Mesenteric fat pad (tissue), 1 donor: Measurements from ENCODE around the gene LINC00237. TPM values are rescaled to one million over a fixed set of nuclear protein-coding genes. Genes with fewer than 3 reads are reported as not detected.

ENCODE experiments used
- DNase-seq: peaks from one replicate; pipeline ENCODE4 v3.0.0-alpha.2; 2020; ENCODE audit warnings: low spot score
- total RNA-seq: library from RNA; stranded (reverse); fragmentation: NEBNext Ultra II Directional; extraction: Animal tissue kit (Norgen Biotek cat#: 25700); gene quantifications from one replicate; pipeline ENCODE4 v1.2.1, GENCODE V29; 2021
- donor health status: DM: yes; HTN: yes; CAD: no.

The LINC00237 gene
- total RNA-seq, 1 donor from 2014 or later = not detected

DNA sequence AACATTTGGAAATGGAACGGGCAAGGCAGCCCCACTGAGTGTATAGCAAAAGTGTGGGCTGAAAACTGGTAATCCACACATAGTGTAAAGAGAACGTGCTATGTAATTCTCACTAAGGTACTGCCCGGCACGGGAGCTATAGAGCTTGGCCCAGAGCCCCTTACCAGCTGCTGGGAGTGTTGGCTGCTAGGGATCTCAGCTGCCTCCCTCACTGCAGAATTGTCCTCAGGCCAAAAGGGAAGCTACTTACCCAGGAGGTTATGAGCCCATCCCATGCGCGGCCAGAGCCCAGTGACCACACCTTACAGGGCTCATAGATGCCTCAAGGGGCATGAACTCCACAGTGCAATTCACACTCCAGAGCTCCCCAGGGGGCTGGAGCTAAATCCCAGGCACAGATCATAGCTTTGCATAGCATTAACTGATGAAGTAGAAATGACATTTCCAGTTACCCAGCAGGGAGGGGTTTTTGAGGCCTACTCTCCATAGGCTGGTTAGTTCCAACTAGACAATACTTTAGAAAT, 56.8 kb downstream of the LINC00237 start:
- DNase-seq = no peak

GRCh38 chr20:21048841-21049273, 57.3 kb downstream of the LINC00237 start:
- DNase-seq = no peak

- DNase-seq = no peak
These were observed 58.2 kb downstream of the LINC00237 start for GRCh38 chr20:21047981-21048380.

GRCh38 chr20:21046413-21047070, 59.6 kb downstream of the LINC00237 start:
- no peak for DNase-seq

Other genes starting within 250 kb of the LINC00237 start
- gene KIZ, start 19.7 kb upstream of the LINC00237 start, total RNA-seq = 20.3 TPM
- 55.1 TPM for gene XRN2, start 197.0 kb upstream of the LINC00237 start, total RNA-seq